Mesangial cell (primary cell): ENCODE data around the gene LDAF1. TPM values are rescaled to one million over a fixed set of nuclear protein-coding genes. Genes with fewer than 3 reads are reported as not detected.

Experiments used
- total RNA-seq: library from RNA; depleted of rRNA; stranded (reverse); fragments of >200 nt; gene quantifications from 2 replicates; pipeline ENCODE4 v1.2.3, GENCODE V29; 2015

The LDAF1 gene
- 21.5 and 41.7 TPM in 2 replicates for total RNA-seq

GRCh38 chr16:21158208-21159110 lies at the start of gene LDAF1:
LDAF1 (plus strand) TSS chr16:21158674; CDS start chr16:21161183, 2,509 bp downstream.

GRCh38 chr16:21150375-21151001 lies 8.0 kb upstream of the LDAF1 start, which contains the start of gene DNAH3:
DNAH3 (minus strand) TSS chr16:21150846; CDS start chr16:21150319, 527 bp downstream.

GRCh38 chr16:21211486-21211885 lies 53.0 kb downstream of the LDAF1 start, which contains the start of gene ZP2:
ZP2 (minus strand) TSS chr16:21211574; CDS start chr16:21211547, 27 bp downstream.

Other genes starting within 250 kb of the LDAF1 start
- under 0.01 TPM in 1 of 2 replicates, not detected in the other for gene DNAH3, start 7.8 kb upstream of the LDAF1 start, total RNA-seq
- not detected in 2 replicates for gene ZP2, start 52.9 kb downstream of the LDAF1 start, total RNA-seq
- not detected in 2 replicates for gene ANKS4B, start 75.0 kb downstream of the LDAF1 start, total RNA-seq
- gene CRYM, start 119.6 kb downstream of the LDAF1 start, total RNA-seq: 7.5 TPM in 1 of 2 replicates, not detected in the other